H9 (cell line): ENCODE results near the gene CCL26. TPM values are rescaled to one million over a fixed set of nuclear protein-coding genes. Genes with fewer than 3 reads are reported as not detected.

Source experiments
- DNase-seq: peaks from one replicate; pipeline ENCODE4 v3.0.0-alpha.2; 2017
- H2AFZ ChIP-seq: one replicate; pipeline ENCODE4 v1.6.1; 2013; ENCODE audit warnings: mild to moderate bottlenecking, low read length, control low read depth, moderate library complexity
- H2AK5ac ChIP-seq: 2 replicates; pipeline ENCODE4 v1.6.1; 2013; ENCODE audit warnings: low read length, control low read depth, mixed read lengths; ENCODE audit not compliant: insufficient read length
- H2BK120ac ChIP-seq: one replicate; pipeline ENCODE4 v1.6.1; 2013; ENCODE audit warnings: low read depth, mild to moderate bottlenecking, low read length, control low read depth, inconsistent platforms; ENCODE audit not compliant: poor library complexity, severe bottlenecking
- H2BK12ac ChIP-seq: 2 replicates; pipeline ENCODE4 v1.6.1; 2013; ENCODE audit warnings: low read length, control low read depth, mixed read lengths, low read depth; ENCODE audit not compliant: insufficient read length
- H2BK15ac ChIP-seq: 2 replicates; pipeline ENCODE4 v1.6.1; 2013; ENCODE audit warnings: low read depth, low read length, control low read depth
- H2BK20ac ChIP-seq: one replicate; pipeline ENCODE4 v1.6.1; 2013; ENCODE audit warnings: low read depth, mild to moderate bottlenecking, low read length, control low read depth, inconsistent platforms; ENCODE audit not compliant: poor library complexity, severe bottlenecking
- H2BK5ac ChIP-seq: 2 replicates; pipeline ENCODE4 v1.6.1; 2013; ENCODE audit warnings: low read length, control low read depth, mixed read lengths; ENCODE audit not compliant: insufficient read length
- H3K14ac ChIP-seq: 2 replicates; pipeline ENCODE4 v1.6.1; 2013; ENCODE audit warnings: low read length, control low read depth; ENCODE audit not compliant: insufficient read depth
- H3K18ac ChIP-seq: 2 replicates; pipeline ENCODE4 v1.6.1; 2013; ENCODE audit warnings: low read depth, mild to moderate bottlenecking, mixed read lengths, low read length, control low read depth; ENCODE audit not compliant: insufficient read length
- H3K23ac ChIP-seq: 2 replicates; pipeline ENCODE4 v1.6.1; 2013; ENCODE audit warnings: low read length, control low read depth, mixed read lengths, low read depth; ENCODE audit not compliant: insufficient read length
- H3K23me2 ChIP-seq: 2 replicates; pipeline ENCODE4 v1.6.1; 2013; ENCODE audit warnings: low read depth, mild to moderate bottlenecking, mixed read lengths, low read length, control low read depth; ENCODE audit not compliant: insufficient read length, poor library complexity, severe bottlenecking
- H3K27ac ChIP-seq: 2 replicates; pipeline ENCODE4 v1.5.1; 2013; ENCODE audit warnings: low read length, control low read depth, mixed read lengths, low read depth; ENCODE audit not compliant: insufficient read length
- H3K27me3 ChIP-seq: 2 replicates; pipeline ENCODE4 v1.6.1; 2013; ENCODE audit warnings: low read length, control low read depth, inconsistent platforms; ENCODE audit not compliant: insufficient read depth
- H3K4ac ChIP-seq: 2 replicates; pipeline ENCODE4 v1.6.1; 2013; ENCODE audit warnings: low read depth, mild to moderate bottlenecking, control low read depth, inconsistent platforms, low read length, moderate library complexity
- H3K4me1 ChIP-seq: 2 replicates; pipeline ENCODE4 v1.6.1; 2013; ENCODE audit warnings: low read length, control low read depth, inconsistent platforms; ENCODE audit not compliant: insufficient read depth
- H3K4me2 ChIP-seq: 2 replicates; pipeline ENCODE4 v1.6.1; 2013; ENCODE audit warnings: low read length, control low read depth, mixed read lengths; ENCODE audit not compliant: insufficient read length, insufficient read depth
- H3K56ac ChIP-seq: 2 replicates; pipeline ENCODE4 v1.6.1; 2013; ENCODE audit warnings: low read depth, mild to moderate bottlenecking, mixed read lengths, low read length, control low read depth; ENCODE audit not compliant: insufficient read length
- H3K79me1 ChIP-seq: 2 replicates; pipeline ENCODE4 v1.6.1; 2013; ENCODE audit warnings: low read depth, mild to moderate bottlenecking, moderate library complexity, low read length, control low read depth, inconsistent platforms; ENCODE audit not compliant: insufficient read depth, poor library complexity, severe bottlenecking
- H3K79me2 ChIP-seq: 2 replicates; pipeline ENCODE4 v1.6.1; 2013; ENCODE audit warnings: low read length, control low read depth, inconsistent platforms; ENCODE audit not compliant: insufficient read depth
- H3K9ac ChIP-seq: 2 replicates; pipeline ENCODE4 v1.6.1; 2013; ENCODE audit warnings: low read length, control low read depth, mixed read lengths; ENCODE audit not compliant: insufficient read length; ENCODE audit errors: extremely low read depth
- H3K9me3 ChIP-seq: one replicate; pipeline ENCODE4 v1.6.1; 2013; ENCODE audit warnings: low read depth, low read length, inconsistent platforms; ENCODE audit not compliant: control insufficient read depth
- H3T11ph ChIP-seq: one replicate; pipeline ENCODE4 v1.6.1; 2013; ENCODE audit warnings: mild to moderate bottlenecking, low read length, control low read depth, inconsistent platforms
- H4K20me1 ChIP-seq: one replicate; pipeline ENCODE4 v1.6.1; 2013; ENCODE audit not compliant: control insufficient read depth, insufficient read length, insufficient read depth
- H4K5ac ChIP-seq: 2 replicates; pipeline ENCODE4 v1.6.1; 2013; ENCODE audit warnings: low read depth, mild to moderate bottlenecking, mixed read lengths, low read length, control low read depth; ENCODE audit not compliant: insufficient read length
- H4K8ac ChIP-seq: replicated peaks from 2 replicates; pipeline ENCODE4 v1.6.1; 2013; ENCODE audit warnings: low read length, control low read depth, mixed read lengths, low read depth; ENCODE audit not compliant: insufficient read length
- H4K91ac ChIP-seq: 2 replicates; pipeline ENCODE4 v1.6.1; 2013; ENCODE audit warnings: low read depth, mild to moderate bottlenecking, moderate library complexity, mixed read lengths, low read length, control low read depth; ENCODE audit not compliant: insufficient read length
- H3K27ac Mint-ChIP-seq, 3 experiments: 2 replicates in 2 of 3; 3 replicates in 1 of 3; pipeline ENCODE4 v1.8.0; 2020 to 2021; ENCODE audit warnings: mixed read lengths in 3 of 3, mild to moderate bottlenecking in 1 of 3, moderate library complexity in 1 of 3
- H3K27me3 Mint-ChIP-seq: 2 replicates; pipeline ENCODE4 v1.8.0; 2021; ENCODE audit warnings: low read depth, mild to moderate bottlenecking, moderate library complexity, mixed read lengths
- H3K36me3 Mint-ChIP-seq, 3 experiments: 2 replicates in 2 of 3; 3 replicates in 1 of 3; pipeline ENCODE4 v1.8.0; 2020 to 2021; ENCODE audit warnings: low read depth in 3 of 3, mixed read lengths in 3 of 3; ENCODE audit not compliant: insufficient read depth in 1 of 3
- H3K4me1 Mint-ChIP-seq, 2 experiments: 2 replicates each; pipeline ENCODE4 v1.8.0; 2020; ENCODE audit warnings: mixed read lengths in 2 of 2
- H3K4me3 Mint-ChIP-seq, 2 experiments: 2 replicates in 1 of 2; 3 replicates in 1 of 2; pipeline ENCODE4 v1.8.0; 2020 to 2021; ENCODE audit warnings: mild to moderate bottlenecking in 2 of 2, mixed read lengths in 2 of 2, moderate library complexity in 1 of 2
- H3K9me3 Mint-ChIP-seq, 2 experiments: 2 replicates in 1 of 2; 3 replicates in 1 of 2; pipeline ENCODE4 v1.8.0; 2020; ENCODE audit warnings: mild to moderate bottlenecking in 2 of 2, mixed read lengths in 2 of 2, moderate library complexity in 1 of 2
- WGBS: extraction: QIAGEN DNeasy Blood & Tissue Kit; methylation state at CpG from one replicate; pipeline ENCODE4 v1.1.7; 2013; ENCODE audit warnings: missing lambda C conversion rate, low lambda C conversion rate, mixed read lengths; ENCODE audit not compliant: insufficient read length; ENCODE audit errors: extremely low coverage; 5-methylcytosine and 5-hydroxymethylcytosine counted together
- total RNA-seq: library from RNA; stranded (reverse); gene quantifications from 2 replicates; pipeline ENCODE4 v1.2.1, GENCODE V29; 2021
- TF ChIP-seq, protein P1 (sequence below): fragments of 200-600 bp; sonication (generic); conservative IDR thresholded peaks from 3 replicates; pipeline ENCODE4 v1.8.0; 2021; ENCODE audit warnings: antibody characterized with exemption, mild to moderate bottlenecking

CCL26 gene
- total RNA-seq, 1 experiment from 2014 or later, result 9.3 TPM

GRCh38 chr7:75814407-75814947 is 42.5 kb upstream of the CCL26 start:
- no peak overlapping the region for H3K9ac ChIP-seq
- H2BK120ac ChIP-seq, result no peak overlapping the region
- no peak overlapping the region for H3K4ac ChIP-seq
- no peak overlapping the region for H3K4me2 ChIP-seq
- Mint-ChIP-seq H3K27ac (no peak overlapping the region), H3K4me1 (no peaks in the 10 kb centered on the region), H3K27me3 (peaks cover 9% of the 10 kb centered on the region), H3K9me3 (no peaks in the 10 kb centered on the region), H3K4me3 (no peak overlapping the region), H3K36me3 (no peaks in the 10 kb centered on the region)
- no peak overlapping the region for H3T11ph ChIP-seq
- H3K79me1 ChIP-seq, result no peaks in the 10 kb centered on the region
- H2BK5ac ChIP-seq, result no peak overlapping the region
- WGBS, result no CpG with 5 or more reads among the region's 13 CpGs
- H4K91ac ChIP-seq, result no peak overlapping the region
- H2BK15ac ChIP-seq, result no peak overlapping the region
- H3K4me1 ChIP-seq, result no peaks in the 10 kb centered on the region
- H2BK12ac ChIP-seq, result no peak overlapping the region
- H4K5ac ChIP-seq, result no peak overlapping the region
- no peaks in the 10 kb centered on the region for H3K9me3 ChIP-seq
- H3K27ac ChIP-seq, result no peak overlapping the region
- H3K23ac ChIP-seq, result no peak overlapping the region
- no peaks in the 10 kb centered on the region for H3K27me3 ChIP-seq
- no peaks in the 10 kb centered on the region for H3K79me2 ChIP-seq
- H3K18ac ChIP-seq, result no peak overlapping the region
- no peak overlapping the region for H4K8ac ChIP-seq
- no peak overlapping the region for H3K56ac ChIP-seq
- H2BK20ac ChIP-seq, result no peak overlapping the region
- TF ChIP-seq, protein P1, sequence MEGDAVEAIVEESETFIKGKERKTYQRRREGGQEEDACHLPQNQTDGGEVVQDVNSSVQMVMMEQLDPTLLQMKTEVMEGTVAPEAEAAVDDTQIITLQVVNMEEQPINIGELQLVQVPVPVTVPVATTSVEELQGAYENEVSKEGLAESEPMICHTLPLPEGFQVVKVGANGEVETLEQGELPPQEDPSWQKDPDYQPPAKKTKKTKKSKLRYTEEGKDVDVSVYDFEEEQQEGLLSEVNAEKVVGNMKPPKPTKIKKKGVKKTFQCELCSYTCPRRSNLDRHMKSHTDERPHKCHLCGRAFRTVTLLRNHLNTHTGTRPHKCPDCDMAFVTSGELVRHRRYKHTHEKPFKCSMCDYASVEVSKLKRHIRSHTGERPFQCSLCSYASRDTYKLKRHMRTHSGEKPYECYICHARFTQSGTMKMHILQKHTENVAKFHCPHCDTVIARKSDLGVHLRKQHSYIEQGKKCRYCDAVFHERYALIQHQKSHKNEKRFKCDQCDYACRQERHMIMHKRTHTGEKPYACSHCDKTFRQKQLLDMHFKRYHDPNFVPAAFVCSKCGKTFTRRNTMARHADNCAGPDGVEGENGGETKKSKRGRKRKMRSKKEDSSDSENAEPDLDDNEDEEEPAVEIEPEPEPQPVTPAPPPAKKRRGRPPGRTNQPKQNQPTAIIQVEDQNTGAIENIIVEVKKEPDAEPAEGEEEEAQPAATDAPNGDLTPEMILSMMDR, result no peak
- H2AK5ac ChIP-seq, result no peak overlapping the region
- H4K20me1 ChIP-seq, result no peaks in the 10 kb centered on the region
- no peak for DNase-seq
- H3K14ac ChIP-seq, result no peak overlapping the region
- H3K23me2 ChIP-seq, result no peaks in the 10 kb centered on the region
- no peak overlapping the region for H2AFZ ChIP-seq
